GM19193 (cell line): Measurements from ENCODE around the gene IMP4.

Experiments
- POLR2A ChIP-seq: IDR thresholded peaks from 4 replicates; pipeline ENCODE4 v1.6.1; 2011; ENCODE audit not compliant: insufficient read depth, insufficient read length; ENCODE audit errors: extremely low read depth

Gene IMP4

GRCh38 chr2:130380096-130380934 lies 37.6 kb downstream of the IMP4 start:
- TF ChIP-seq POLR2A: no peak

GRCh38 chr2:130381145-130381544 lies 38.4 kb downstream of the IMP4 start:
- no peak for TF ChIP-seq POLR2A

GRCh38 chr2:130381619-130382018 lies 38.9 kb downstream of the IMP4 start:
- no peak for TF ChIP-seq POLR2A

GRCh38 chr2:130382313-130382917 lies 39.7 kb downstream of the IMP4 start:
- no peak for TF ChIP-seq POLR2A

- no peak for TF ChIP-seq POLR2A
Observed at GRCh38 chr2:130385709-130386108, 43.0 kb downstream of the IMP4 start.

- TF ChIP-seq POLR2A: no peak
Observed at GRCh38 chr2:130387071-130387400, 44.3 kb downstream of the IMP4 start.

GRCh38 chr2:130387804-130388203 lies 45.1 kb downstream of the IMP4 start:
- TF ChIP-seq POLR2A: no peak

GRCh38 chr2:130388221-130388907 lies 45.7 kb downstream of the IMP4 start:
- no peak for TF ChIP-seq POLR2A

- TF ChIP-seq POLR2A: no peak
Observed at GRCh38 chr2:130389358-130389757, 46.7 kb downstream of the IMP4 start.

GRCh38 chr2:130389783-130390182 lies 47.1 kb downstream of the IMP4 start:
- no peak for TF ChIP-seq POLR2A

- peak; percentile 4 for TF ChIP-seq POLR2A
Observed at GRCh38 chr2:130390460-130391057, 47.9 kb downstream of the IMP4 start.

- peak; percentile 57 for TF ChIP-seq POLR2A
Observed at GRCh38 chr2:130391058-130391871, 48.6 kb downstream of the IMP4 start.

- TF ChIP-seq POLR2A: no peak
Observed at GRCh38 chr2:130391872-130392670, 49.4 kb downstream of the IMP4 start.
